Psoas muscle (tissue), 8 donors: ENCODE data around the gene MFN2. TPM values are rescaled to one million over a fixed set of nuclear protein-coding genes. Genes with fewer than 3 reads are reported as not detected.

ENCODE experiments used
- ATAC-seq, 4 donors: fragments of 200-7000 bp; cut with Tn5 transposase; one replicate each; pipeline ENCODE4 v1.9.1; 2020; ENCODE audit warnings: moderate library complexity in 3 of 4, mild to moderate bottlenecking in 2 of 4
- DNase-seq, 2 donors: peaks; one replicate each; pipeline ENCODE4 v3.0.0-alpha.2; 2020
- H3K27ac ChIP-seq: fragments of 200-600 bp; one replicate; pipeline ENCODE4 v1.8.0; 2022
- H3K27me3 ChIP-seq, 3 donors: fragments of 200-600 bp in 1 of 3; one replicate each; pipeline versions ENCODE4 v1.6.1 to v1.8.0; 2013 to 2022; ENCODE audit warnings: low read length in 2 of 3, mild to moderate bottlenecking in 2 of 3, moderate library complexity in 1 of 3; ENCODE audit not compliant: insufficient read depth in 3 of 3
- H3K36me3 ChIP-seq, 2 donors: fragments of 200-600 bp in 1 of 2; one replicate each; pipeline versions ENCODE4 v1.6.1 to v1.8.0; 2013 to 2022; ENCODE audit warnings: low read depth in 1 of 2, mild to moderate bottlenecking in 1 of 2, moderate library complexity in 1 of 2; ENCODE audit not compliant: insufficient read depth in 1 of 2
- H3K4me1 ChIP-seq: fragments of 200-600 bp; one replicate; pipeline ENCODE4 v1.8.0; 2022
- H3K4me3 ChIP-seq: fragments of 200-600 bp; one replicate; pipeline ENCODE4 v1.8.0; 2022; ENCODE audit warnings: mild to moderate bottlenecking
- H3K9me3 ChIP-seq: fragments of 200-600 bp; one replicate; pipeline ENCODE4 v1.8.0; 2022
- WGBS, 3 donors: extraction: QIAGEN DNeasy Blood & Tissue Kit; methylation state at CpG; one replicate each; pipeline versions ENCODE4 v1.1.6 to v1.1.7; 2013; 5-methylcytosine and 5-hydroxymethylcytosine counted together
- intact Hi-C, 2 donors: fragments of 100-400 bp; cut with DNase I; formaldehyde crosslinking; loops; one replicate each; pipeline versions ENCODE4 v1.11.0 to v1.14.2; 2022
- polyA plus RNA-seq, 3 donors: library from polyadenylated mRNA; stranded (reverse); fragments of 200-250 nt; gene quantifications; one replicate each; pipeline ENCODE4 v1.2.3, GENCODE V29; 2013
- total RNA-seq, 4 donors: library from RNA; stranded (reverse); fragmentation: NEBNext Ultra II Directional in 2 of 4; extraction: Animal tissue kit (Norgen Biotek cat#: 25700) in 2 of 4; gene quantifications; one replicate each; pipeline versions ENCODE4 v1.2.1 to v1.2.4, GENCODE V29; 2021 to 2023
- TF ChIP-seq, protein P1 (sequence below): fragments of 200-600 bp; IDR thresholded peaks from one replicate; pipeline ENCODE4 v1.8.0; 2022; ENCODE audit warnings: antibody characterized with exemption
- donor health status: healthy with polysubstance abuse.
- donor health status: DM: no; HTN: no; CAD: no; lungs with moderate emphysema.
- donor health status: Bipolar disorder and iron deficiency.
- donor health status: healthy.
- donor health status: DM: yes; HTN: yes; CAD: no.
- donor health status: DM: no; HTN: no; CAD: no.
- donor health status: DM: no; HTN: no; CAD: no.
- donor health status: DM: yes; HTN: yes; CAD: no.

MFN2 gene
- total and polyA plus RNA-seq, 7 donors = 163 to 542 (median 245) TPM

- H3K9me3 ChIP-seq = no peaks in the 10 kb centered on the region
- WGBS, 3 donors = 47 to 64% (median 50%) methylated on average over 8 of the region's 8 CpGs
- peaks cover 15% of the 10 kb centered on the region for H3K4me1 ChIP-seq
- H3K36me3 ChIP-seq = peaks cover 5 to 52% of the 10 kb centered on the region in 2 donors
- no peak overlapping the region for H3K4me3 ChIP-seq
- ATAC-seq (peak; percentile 31 to 52 (median 42)), DNase-seq (peak in 1 of 2 donors; percentile 20)
- peak overlapping the region; percentile 74 for H3K27ac ChIP-seq
- TF ChIP-seq, protein P1, sequence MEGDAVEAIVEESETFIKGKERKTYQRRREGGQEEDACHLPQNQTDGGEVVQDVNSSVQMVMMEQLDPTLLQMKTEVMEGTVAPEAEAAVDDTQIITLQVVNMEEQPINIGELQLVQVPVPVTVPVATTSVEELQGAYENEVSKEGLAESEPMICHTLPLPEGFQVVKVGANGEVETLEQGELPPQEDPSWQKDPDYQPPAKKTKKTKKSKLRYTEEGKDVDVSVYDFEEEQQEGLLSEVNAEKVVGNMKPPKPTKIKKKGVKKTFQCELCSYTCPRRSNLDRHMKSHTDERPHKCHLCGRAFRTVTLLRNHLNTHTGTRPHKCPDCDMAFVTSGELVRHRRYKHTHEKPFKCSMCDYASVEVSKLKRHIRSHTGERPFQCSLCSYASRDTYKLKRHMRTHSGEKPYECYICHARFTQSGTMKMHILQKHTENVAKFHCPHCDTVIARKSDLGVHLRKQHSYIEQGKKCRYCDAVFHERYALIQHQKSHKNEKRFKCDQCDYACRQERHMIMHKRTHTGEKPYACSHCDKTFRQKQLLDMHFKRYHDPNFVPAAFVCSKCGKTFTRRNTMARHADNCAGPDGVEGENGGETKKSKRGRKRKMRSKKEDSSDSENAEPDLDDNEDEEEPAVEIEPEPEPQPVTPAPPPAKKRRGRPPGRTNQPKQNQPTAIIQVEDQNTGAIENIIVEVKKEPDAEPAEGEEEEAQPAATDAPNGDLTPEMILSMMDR = no peak
- intact Hi-C loops = no loop called here
- no peaks in the 10 kb centered on the region for H3K27me3 ChIP-seq
Measured at GRCh38 chr1:12012560-12013316, 32.5 kb downstream of the MFN2 start.

GRCh38 chr1:12014141-12014991 is 34.1 kb downstream of the MFN2 start:
- 50 to 60% (median 52%) methylated on average over 16 of the region's 16 CpGs for WGBS, 3 donors
- TF ChIP-seq, protein P1 = no peak
- Histone ChIP-seq H3K9me3 (no peaks in the 10 kb centered on the region), H3K27me3 (no peaks in the 10 kb centered on the region), H3K4me1 (peaks cover 15% of the 10 kb centered on the region), H3K27ac (peak overlapping the region; percentile 74), H3K4me3 (no peak overlapping the region), H3K36me3 (peaks cover 5 to 41% of the 10 kb centered on the region in 2 donors)
- intact Hi-C loops = no loop called here
- peak; percentile 17 to 45 (median 30) for ATAC-seq
- DNase-seq = peak in 1 of 2 donors; percentile 53

GRCh38 chr1:12015001-12015491 is 34.8 kb downstream of the MFN2 start:
- ATAC-seq (no peak), DNase-seq (peak in 1 of 2 donors; percentile 17)
- WGBS, 3 donors = 92 to 95% (median 95%) methylated on average over 10 of the region's 10 CpGs
- Histone ChIP-seq H3K27me3 (no peaks in the 10 kb centered on the region), H3K4me3 (no peak overlapping the region), H3K27ac (peak overlapping the region; percentile 74), H3K9me3 (no peaks in the 10 kb centered on the region), H3K36me3 (peaks cover 5 to 34% of the 10 kb centered on the region in 2 donors), H3K4me1 (peaks cover 17% of the 10 kb centered on the region)
- TF ChIP-seq, protein P1 = no peak
- intact Hi-C loops = no loop called here

DNA sequence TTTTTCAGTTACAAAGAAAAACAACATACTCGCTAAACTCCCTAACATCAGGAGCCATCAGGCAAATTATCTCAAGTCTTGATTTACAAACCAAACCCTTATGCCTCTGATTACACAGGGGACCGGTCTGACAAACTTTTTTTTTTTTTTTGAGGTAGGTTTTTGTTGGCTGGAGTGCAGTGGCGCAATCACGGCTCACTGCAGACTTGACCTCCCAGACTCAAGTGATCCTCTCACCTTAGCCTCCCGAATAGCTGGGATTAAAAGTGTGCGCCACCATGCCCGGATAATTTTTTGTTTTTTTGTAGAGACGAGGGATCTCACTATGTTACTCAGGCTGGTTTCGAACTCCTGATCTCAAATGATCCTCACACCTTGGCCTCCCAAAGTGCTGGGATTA is 35.3 kb downstream of the MFN2 start:
- Histone ChIP-seq H3K9me3 (no peaks in the 10 kb centered on the region), H3K27ac (peak overlapping the region; percentile 0), H3K36me3 (peaks cover 5 to 30% of the 10 kb centered on the region in 2 donors), H3K4me1 (peaks cover 19% of the 10 kb centered on the region), H3K27me3 (no peaks in the 10 kb centered on the region), H3K4me3 (no peak overlapping the region)
- WGBS, 3 donors = 95 to 96% (median 95%) methylated on average over 9 of the region's 9 CpGs
- DNase-seq = no peak
- intact Hi-C loops = no loop called here
- TF ChIP-seq, protein P1 = no peak
- no peak for ATAC-seq
